Endodermal cell (in vitro differentiated cells): Measurements from ENCODE around the gene PANX1. TPM values are rescaled to one million over a fixed set of nuclear protein-coding genes. Genes with fewer than 3 reads are reported as not detected.

Experiments used
- DNase-seq: peaks from one replicate; pipeline ENCODE4 v3.0.0-alpha.2; 2017
- H3K27ac ChIP-seq: 2 replicates; pipeline ENCODE4 v1.5.1; 2013; ENCODE audit warnings: mild to moderate bottlenecking, low read depth, low read length, moderate library complexity
- H3K27me3 ChIP-seq: 2 replicates; pipeline ENCODE4 v1.6.1; 2013; ENCODE audit warnings: mild to moderate bottlenecking, low read length, moderate library complexity; ENCODE audit not compliant: insufficient read depth, control insufficient read depth, poor library complexity, severe bottlenecking
- H3K36me3 ChIP-seq: 2 replicates; pipeline ENCODE4 v1.7.0; 2013; ENCODE audit warnings: mild to moderate bottlenecking, low read length, moderate library complexity; ENCODE audit not compliant: control insufficient read depth, insufficient read depth
- H3K4me1 ChIP-seq: one replicate; pipeline ENCODE4 v1.7.0; 2013; ENCODE audit warnings: low read length; ENCODE audit not compliant: control insufficient read depth, insufficient read depth
- H3K4me3 ChIP-seq: 2 replicates; pipeline ENCODE4 v1.5.1; 2013; ENCODE audit warnings: mild to moderate bottlenecking, low read length, moderate library complexity
- H3K9ac ChIP-seq: 2 replicates; pipeline ENCODE4 v1.6.1; 2013; ENCODE audit warnings: mild to moderate bottlenecking, low read length, moderate library complexity; ENCODE audit not compliant: poor library complexity, severe bottlenecking; ENCODE audit errors: extremely low read depth
- H3K9me3 ChIP-seq: 2 replicates; pipeline ENCODE4 v1.6.1; 2013; ENCODE audit warnings: mild to moderate bottlenecking, low read length, moderate library complexity; ENCODE audit not compliant: control insufficient read depth
- H3K27ac Mint-ChIP-seq: 2 replicates; pipeline ENCODE4 v1.8.0; 2020; ENCODE audit warnings: mixed read lengths
- H3K27me3 Mint-ChIP-seq: 2 replicates; pipeline ENCODE4 v1.8.0; 2021; ENCODE audit warnings: mild to moderate bottlenecking, mixed read lengths; ENCODE audit not compliant: insufficient read depth
- H3K36me3 Mint-ChIP-seq: 2 replicates; pipeline ENCODE4 v1.8.0; 2020; ENCODE audit warnings: low read depth, mixed read lengths
- H3K4me1 Mint-ChIP-seq: 2 replicates; pipeline ENCODE4 v1.8.0; 2020; ENCODE audit warnings: mixed read lengths
- H3K4me3 Mint-ChIP-seq: 2 replicates; pipeline ENCODE4 v1.8.0; 2020; ENCODE audit warnings: mild to moderate bottlenecking, moderate library complexity, mixed read lengths
- H3K9me3 Mint-ChIP-seq: 2 replicates; pipeline ENCODE4 v1.8.0; 2020; ENCODE audit warnings: mild to moderate bottlenecking, mixed read lengths
- CTCF ChIP-seq: fragments of 200-600 bp; sonication (generic); conservative IDR thresholded peaks from 2 replicates; pipeline ENCODE4 v1.5.0; 2021; ENCODE audit warnings: antibody characterized with exemption, mild to moderate bottlenecking
- WGBS, 2 experiments: methylation state at CpG; one replicate each; pipeline versions ENCODE4 v1.1.5 to v1.1.7; 2013; ENCODE audit warnings: missing lambda C conversion rate in 2 of 2, mixed read lengths in 1 of 2; ENCODE audit not compliant: insufficient coverage in 1 of 2, insufficient read length in 1 of 2; 5-methylcytosine and 5-hydroxymethylcytosine counted together
- total RNA-seq, 2 donors: library from RNA; stranded (reverse); fragmentation: NEBNext Ultra II Directional in 1 of 2; extraction: Animal tissue kit (Norgen Biotek cat#: 25700) in 1 of 2; gene quantifications; 2 replicates in 1 of 2; 3 replicates in 1 of 2; pipeline ENCODE4 v1.2.1, GENCODE V29; 2021

The PANX1 gene
- total RNA-seq, 2 donors from 2014 or later: 19.4 to 21.0 TPM

- H3K27ac Mint-ChIP-seq: no peak overlapping the region
- no peak for TF ChIP-seq CTCF
- no peaks in the 10 kb centered on the region for H3K27me3 Mint-ChIP-seq
- 89% methylated on average over 5 of the region's 5 CpGs for whole genome bisulfite sequencing, 2 experiments
- peaks cover 17% of the 10 kb centered on the region for H3K9me3 ChIP-seq
- H3K27me3 ChIP-seq: no peaks in the 10 kb centered on the region
- no peaks in the 10 kb centered on the region for H3K4me1 Mint-ChIP-seq
- H3K9me3 Mint-ChIP-seq: peaks cover 35% of the 10 kb centered on the region
- no peak overlapping the region for H3K4me3 Mint-ChIP-seq
- no peaks in the 10 kb centered on the region for H3K4me1 ChIP-seq
- H3K36me3 Mint-ChIP-seq: no peaks in the 10 kb centered on the region
- H3K9ac ChIP-seq: no peak overlapping the region
- H3K36me3 ChIP-seq: no peaks in the 10 kb centered on the region
- H3K4me3 ChIP-seq: peak overlapping the region; percentile 64
- H3K27ac ChIP-seq: no peak overlapping the region
- DNase-seq: peak; percentile 50
These were observed 91.1 kb downstream of the PANX1 start for GRCh38 chr11:94219771-94220170.

- WGBS, 2 experiments: 92% methylated on average over 2 of the region's 3 CpGs; no CpG with 5 or more reads in 1 of the 2 experiments
- no peaks in the 10 kb centered on the region for H3K36me3 ChIP-seq
- H3K4me3 ChIP-seq: no peak overlapping the region
- no peak for TF ChIP-seq CTCF
- Mint-ChIP-seq H3K9me3 (peaks cover 22% of the 10 kb centered on the region), H3K4me1 (no peaks in the 10 kb centered on the region), H3K27ac (no peak overlapping the region), H3K36me3 (no peaks in the 10 kb centered on the region), H3K4me3 (no peak overlapping the region), H3K27me3 (no peaks in the 10 kb centered on the region)
- no peaks in the 10 kb centered on the region for H3K27me3 ChIP-seq
- peaks cover 11% of the 10 kb centered on the region for H3K9me3 ChIP-seq
- no peaks in the 10 kb centered on the region for H3K4me1 ChIP-seq
- no peak overlapping the region for H3K9ac ChIP-seq
- H3K27ac ChIP-seq: no peak overlapping the region
- no peak for DNase-seq
These were observed 95.4 kb downstream of the PANX1 start for GRCh38 chr11:94224078-94224477.

Other genes starting within 250 kb of the PANX1 start
- not detected for gene HEPHL1, start 107.5 kb upstream of the PANX1 start, total RNA-seq
- not detected for gene IZUMO1R, start 175.7 kb downstream of the PANX1 start, total RNA-seq